HG03135 (cell line): ENCODE results near the gene ZFAND6.
"Not testable (repeated sequence)": the region's sequence is repeated elsewhere in the genome, so short reads cannot be mapped to it uniquely, and the experiment has no call there.

Experiments
- ATAC-seq: cut with Tn5 transposase; IDR thresholded peaks from one replicate; pipeline ENCODE4 v1.9.1; 2021; ENCODE audit warnings: mild to moderate bottlenecking, moderate library complexity; ENCODE audit not compliant: unreplicated experiment

The ZFAND6 gene

GRCh38 chr15:80058851-80059785 is at the start of gene ZFAND6:
Gene ZFAND6, plus strand, starts transcription at chr15:80059676. Its CDS starts 60,669 bp downstream, at chr15:80120345.
- peak; percentile 80 for ATAC-seq

GRCh38 chr15:80010131-80010673 is 49.3 kb upstream of the ZFAND6 start:
- no peak for ATAC-seq

- ATAC-seq: not testable (repeated sequence)
Observed at GRCh38 chr15:80011041-80011523, 48.4 kb upstream of the ZFAND6 start.

GRCh38 chr15:80011596-80011995 is 47.9 kb upstream of the ZFAND6 start:
- ATAC-seq: no peak

GRCh38 chr15:80012060-80012726 is 47.3 kb upstream of the ZFAND6 start:
- no peak for ATAC-seq

- ATAC-seq: not testable (repeated sequence)
Observed at GRCh38 chr15:80014186-80014585, 45.3 kb upstream of the ZFAND6 start.

- no peak for ATAC-seq
Observed at GRCh38 chr15:80015156-80015555, 44.3 kb upstream of the ZFAND6 start.

GRCh38 chr15:80016506-80016905 is 43.0 kb upstream of the ZFAND6 start:
- ATAC-seq: not testable (repeated sequence)

- not testable (repeated sequence) for ATAC-seq
Observed at GRCh38 chr15:80017139-80017538, 42.3 kb upstream of the ZFAND6 start.

GRCh38 chr15:80019168-80019745 is 40.2 kb upstream of the ZFAND6 start:
- no peak for ATAC-seq

- not testable (repeated sequence) for ATAC-seq
Observed at GRCh38 chr15:80020149-80020548, 39.3 kb upstream of the ZFAND6 start.

- ATAC-seq: no peak
Observed at GRCh38 chr15:80020731-80021130, 38.7 kb upstream of the ZFAND6 start.

GRCh38 chr15:80026310-80026709 is 33.2 kb upstream of the ZFAND6 start:
- no peak for ATAC-seq

- no peak for ATAC-seq
Observed at GRCh38 chr15:80026754-80027153, 32.7 kb upstream of the ZFAND6 start.

- ATAC-seq: no peak
Observed at GRCh38 chr15:80028937-80029336, 30.5 kb upstream of the ZFAND6 start.

- no peak for ATAC-seq
Observed at GRCh38 chr15:80031841-80032240, 27.6 kb upstream of the ZFAND6 start.

GRCh38 chr15:80034629-80035028 is 24.8 kb upstream of the ZFAND6 start:
- no peak for ATAC-seq

- ATAC-seq: no peak
Observed at GRCh38 chr15:80036071-80036470, 23.4 kb upstream of the ZFAND6 start.

- ATAC-seq: no peak
Observed at GRCh38 chr15:80041494-80042253, 17.8 kb upstream of the ZFAND6 start.

- no peak for ATAC-seq
Observed at GRCh38 chr15:80042568-80042967, 16.9 kb upstream of the ZFAND6 start.
